Lung (tissue), 12 donors: ENCODE data around the gene CLDN15. TPM values are rescaled to one million over a fixed set of nuclear protein-coding genes. Genes with fewer than 3 reads are reported as not detected.

ENCODE experiments used
- ATAC-seq: fragments of 200-7000 bp; cut with Tn5 transposase; one replicate; pipeline ENCODE4 v1.9.1; 2020; ENCODE audit warnings: moderate number of reproducible peaks; ENCODE audit not compliant: insufficient read depth, low FRiP score
- DNase-seq, 3 donors: peaks; one replicate each; pipeline ENCODE4 v3.0.0-alpha.2; 2013 to 2017
- H3K27ac ChIP-seq, 2 donors: one replicate each; pipeline ENCODE4 v1.5.1; 2013; ENCODE audit warnings: mild to moderate bottlenecking in 2 of 2, moderate library complexity in 2 of 2, control low read depth in 1 of 2, inconsistent platforms in 1 of 2, low read depth in 1 of 2, low read length in 1 of 2
- H3K27me3 ChIP-seq, 3 donors: one replicate each; pipeline ENCODE4 v1.5.1; 2013; ENCODE audit warnings: low read length in 2 of 3; ENCODE audit not compliant: control insufficient read depth in 3 of 3, insufficient read depth in 3 of 3
- H3K36me3 ChIP-seq, 4 donors: one replicate each; pipeline ENCODE4 v1.5.1; 2013; ENCODE audit warnings: low read length in 4 of 4, mild to moderate bottlenecking in 1 of 4, moderate library complexity in 1 of 4; ENCODE audit not compliant: control insufficient read depth in 4 of 4, insufficient read depth in 4 of 4
- H3K4me1 ChIP-seq, 5 donors: one replicate each; pipeline ENCODE4 v1.5.1; 2013; ENCODE audit warnings: low read length in 5 of 5, mild to moderate bottlenecking in 2 of 5, moderate library complexity in 1 of 5; ENCODE audit not compliant: control insufficient read depth in 5 of 5, insufficient read depth in 5 of 5
- H3K4me3 ChIP-seq: one replicate; pipeline ENCODE4 v1.5.1; 2013; ENCODE audit warnings: mild to moderate bottlenecking, control low read depth, moderate library complexity
- H3K9ac ChIP-seq, 2 donors: one replicate each; pipeline ENCODE4 v1.5.1; 2013; ENCODE audit warnings: low read length in 2 of 2, control low read depth in 1 of 2; ENCODE audit not compliant: insufficient read depth in 1 of 2
- H3K9me3 ChIP-seq, 4 donors: one replicate each; pipeline ENCODE4 v1.5.1; 2013; ENCODE audit warnings: low read length in 3 of 4, mild to moderate bottlenecking in 1 of 4, moderate library complexity in 1 of 4; ENCODE audit not compliant: control insufficient read depth in 4 of 4, insufficient read depth in 3 of 4
- WGBS, 2 donors: extraction: QIAGEN DNeasy Blood & Tissue Kit; methylation state at CpG; one replicate each; pipeline ENCODE4 v1.1.7; 2013; 5-methylcytosine and 5-hydroxymethylcytosine counted together
- polyA plus RNA-seq, 2 donors: library from polyadenylated mRNA; stranded (reverse); fragments of 200-250 nt; gene quantifications; one replicate each; pipeline ENCODE4 v1.2.1, GENCODE V29; 2013
- total RNA-seq, 2 donors: library from RNA; depleted of rRNA in 1 of 2; stranded (reverse); fragments of >200 nt in 1 of 2; gene quantifications; one replicate each; pipeline ENCODE4 v1.2.1, GENCODE V29; 2014 to 2021
- TF ChIP-seq, protein P1 (sequence below): IDR thresholded peaks from 2 replicates; pipeline ENCODE4 v1.5.1; 2012; ENCODE audit warnings: mild to moderate bottlenecking; ENCODE audit errors: control extremely low read depth, extremely low read depth
- donor health status: control.
- donor health status: control.
- donor health status: Bipolar disorder and iron deficiency.
- donor health status: healthy.
- donor health status: DM: yes; HTN: yes; CAD: no.

Gene CLDN15
- total and polyA plus RNA-seq, 4 donors = 5.2 to 8.0 (median 6.6) TPM

DNA sequence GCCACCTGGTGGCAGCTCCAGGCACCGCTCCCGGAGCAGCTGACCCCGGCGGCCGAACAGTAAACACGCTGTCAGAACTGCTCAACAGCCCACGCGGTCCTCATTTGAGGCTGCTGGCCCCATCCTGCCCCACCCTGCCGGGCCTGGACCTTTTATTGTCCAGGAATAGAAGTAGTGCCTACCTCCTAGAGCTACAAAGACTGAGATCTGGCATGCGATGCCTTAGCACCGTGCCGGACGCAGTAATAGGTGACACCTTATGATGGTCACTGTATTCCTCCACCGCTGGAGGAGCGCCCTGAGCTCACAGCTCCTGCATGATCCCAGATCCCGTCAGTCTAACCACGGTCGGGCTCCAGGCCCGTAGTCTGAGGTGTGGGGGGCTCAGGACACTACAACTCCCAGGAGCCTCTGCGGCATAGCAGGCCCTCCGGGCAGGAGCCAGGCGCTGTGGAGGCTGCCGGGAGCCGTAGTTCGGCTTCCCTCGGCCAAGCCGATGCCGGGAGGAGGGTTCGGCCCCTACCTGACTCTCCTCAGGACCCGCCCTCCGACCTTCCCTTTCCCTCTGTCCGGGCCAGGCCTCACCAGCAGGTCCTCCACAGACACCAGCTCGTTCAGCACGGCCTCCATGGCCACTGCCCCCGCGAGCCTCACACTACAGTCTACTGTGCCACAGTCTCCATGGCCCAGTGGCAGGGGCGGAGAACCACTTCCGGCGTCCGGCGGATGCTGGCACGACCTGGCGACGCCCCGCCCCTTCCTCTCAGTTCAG lies 7.0 kb upstream of the CLDN15 start, which contains the start of gene FIS1:
Gene FIS1, minus strand, starts transcription at position 707 of the 772 bp plus-strand sequence. Its CDS starts 77 bp downstream, at position 630.
- H3K27me3 ChIP-seq = no peaks in the 10 kb centered on the region
- H3K9me3 ChIP-seq = no peaks in the 10 kb centered on the region
- H3K36me3 ChIP-seq = peaks cover 0 to 14% (median 8%) of the 10 kb centered on the region in 4 donors
- H3K4me1 ChIP-seq = peaks cover 6 to 17% (median 11%) of the 10 kb centered on the region in 5 donors
- peak; percentile 94 for ATAC-seq
- H3K9ac ChIP-seq = peak within 1 kb of the TSS; percentile 65 to 82
- TF ChIP-seq, protein P1, sequence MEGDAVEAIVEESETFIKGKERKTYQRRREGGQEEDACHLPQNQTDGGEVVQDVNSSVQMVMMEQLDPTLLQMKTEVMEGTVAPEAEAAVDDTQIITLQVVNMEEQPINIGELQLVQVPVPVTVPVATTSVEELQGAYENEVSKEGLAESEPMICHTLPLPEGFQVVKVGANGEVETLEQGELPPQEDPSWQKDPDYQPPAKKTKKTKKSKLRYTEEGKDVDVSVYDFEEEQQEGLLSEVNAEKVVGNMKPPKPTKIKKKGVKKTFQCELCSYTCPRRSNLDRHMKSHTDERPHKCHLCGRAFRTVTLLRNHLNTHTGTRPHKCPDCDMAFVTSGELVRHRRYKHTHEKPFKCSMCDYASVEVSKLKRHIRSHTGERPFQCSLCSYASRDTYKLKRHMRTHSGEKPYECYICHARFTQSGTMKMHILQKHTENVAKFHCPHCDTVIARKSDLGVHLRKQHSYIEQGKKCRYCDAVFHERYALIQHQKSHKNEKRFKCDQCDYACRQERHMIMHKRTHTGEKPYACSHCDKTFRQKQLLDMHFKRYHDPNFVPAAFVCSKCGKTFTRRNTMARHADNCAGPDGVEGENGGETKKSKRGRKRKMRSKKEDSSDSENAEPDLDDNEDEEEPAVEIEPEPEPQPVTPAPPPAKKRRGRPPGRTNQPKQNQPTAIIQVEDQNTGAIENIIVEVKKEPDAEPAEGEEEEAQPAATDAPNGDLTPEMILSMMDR = peak; percentile 72
- peak within 1 kb of the TSS; percentile 93 to 95 for H3K27ac ChIP-seq
- peak within 1 kb of the TSS; percentile 68 for H3K4me3 ChIP-seq
- WGBS, 2 donors = 0% methylated on average over 44 to 45 of the region's 45 CpGs
- peak; percentile 92 to 95 (median 93) for DNase-seq

DNA sequence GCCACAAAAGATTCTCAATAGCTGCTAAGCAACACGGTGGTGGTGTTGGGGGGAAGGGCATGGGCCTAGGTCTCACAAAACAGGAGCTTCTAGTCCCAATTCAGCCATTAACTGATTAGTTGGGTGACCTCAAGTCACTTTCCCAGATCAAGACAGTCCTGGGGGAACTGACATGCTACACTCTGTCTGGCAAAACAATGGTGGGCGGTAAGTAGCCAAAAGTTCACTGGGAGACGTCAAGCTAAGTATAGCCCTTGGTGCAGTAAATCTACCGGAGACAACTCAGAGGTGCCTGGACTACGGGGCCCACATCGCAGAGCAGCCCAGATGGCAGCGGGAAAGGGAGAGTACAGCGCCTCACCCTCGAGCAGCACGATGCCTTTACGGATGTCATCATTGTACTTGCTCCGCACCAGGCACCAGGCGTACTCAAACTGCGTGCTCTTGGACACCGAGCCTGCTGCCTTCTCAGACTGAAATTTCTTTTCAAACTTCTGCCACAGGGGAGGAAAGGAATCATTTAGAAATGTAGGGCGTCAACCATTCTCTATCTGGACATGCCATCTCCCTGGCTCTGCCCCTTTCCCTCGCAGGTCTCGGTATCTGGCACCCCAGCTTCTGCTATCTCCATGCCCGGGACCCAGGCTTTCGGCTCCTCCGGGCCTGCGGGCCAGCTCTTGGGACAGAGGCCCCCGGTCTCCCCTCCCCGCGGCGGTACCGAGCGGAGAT lies 6.2 kb upstream of the CLDN15 start:
- 18 to 23% methylated on average over 28 of the region's 28 CpGs for WGBS, 2 donors
- Histone ChIP-seq H3K27ac (peak overlapping the region; percentile 80 to 93), H3K4me3 (peak overlapping the region; percentile 68), H3K9me3 (no peaks in the 10 kb centered on the region), H3K36me3 (peaks cover 0 to 14% (median 7%) of the 10 kb centered on the region in 4 donors), H3K4me1 (peaks cover 6 to 17% (median 11%) of the 10 kb centered on the region in 5 donors), H3K27me3 (no peaks in the 10 kb centered on the region), H3K9ac (no peak overlapping the region)
- TF ChIP-seq, protein P1 = no peak
- ATAC-seq (no peak), DNase-seq (peak in 1 of 3 donors; percentile 17)

DNA sequence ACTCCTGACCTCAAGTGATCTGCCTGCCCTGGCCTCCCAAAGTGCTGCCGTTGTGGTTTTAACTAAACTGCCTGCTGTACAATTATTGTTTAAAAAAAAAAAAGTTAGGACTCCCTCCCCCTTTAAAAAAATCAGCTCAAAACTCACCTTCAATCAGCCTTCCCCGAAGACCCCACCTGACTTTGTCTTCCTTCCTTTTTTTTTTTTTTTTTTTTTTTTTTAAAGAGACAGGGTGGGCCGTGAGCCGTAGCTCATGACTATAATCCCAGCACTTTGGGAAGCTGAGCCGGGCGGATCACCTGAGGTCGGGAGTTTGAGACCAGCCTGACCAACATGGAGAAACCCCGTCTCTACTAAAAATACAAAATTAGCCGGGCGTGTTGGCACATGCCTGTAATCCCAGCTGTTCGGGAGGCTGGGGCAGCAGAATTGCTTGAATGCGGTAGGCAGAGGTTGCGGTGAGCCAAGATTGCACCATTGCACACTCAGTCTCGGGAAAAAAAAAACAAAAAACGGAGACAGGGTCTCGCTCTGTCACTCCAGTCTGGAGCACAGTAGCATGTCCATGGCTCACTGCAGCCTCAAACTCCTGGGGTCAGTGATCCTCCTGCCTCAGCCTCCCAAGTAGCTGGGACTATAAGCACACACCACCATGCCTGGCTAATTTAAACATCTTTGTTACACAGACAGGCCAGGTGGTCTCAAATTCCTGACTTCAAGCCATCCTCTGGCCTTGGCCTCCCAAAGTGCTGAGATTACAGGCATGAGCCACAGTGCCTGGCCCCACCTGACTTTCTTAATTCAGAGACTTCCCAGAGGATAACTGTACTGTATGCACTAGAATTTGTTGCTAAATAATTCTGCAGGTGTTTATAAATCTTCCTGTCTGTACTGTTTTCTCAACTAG lies 4.1 kb upstream of the CLDN15 start:
- Histone ChIP-seq H3K27ac (no peak overlapping the region), H3K9me3 (no peaks in the 10 kb centered on the region), H3K27me3 (no peaks in the 10 kb centered on the region), H3K36me3 (peaks cover 0 to 23% (median 13%) of the 10 kb centered on the region in 4 donors), H3K4me1 (peaks cover 6 to 24% (median 17%) of the 10 kb centered on the region in 5 donors), H3K4me3 (no peak overlapping the region), H3K9ac (no peak overlapping the region)
- DNase-seq (no peak), ATAC-seq (no peak)
- 36 to 74% methylated on average over 16 of the region's 16 CpGs for WGBS, 2 donors
- TF ChIP-seq, protein P1 = no peak
